OCI-LY7 (cell line): ENCODE results near the gene ATG2A. TPM values are rescaled to one million over a fixed set of nuclear protein-coding genes. Genes with fewer than 3 reads are reported as not detected.

Experiments
- BruUV-seq: library from RNA; stranded (reverse); fragments of 400-500 nt; replicated peaks from 2 replicates; lab custom pipeline; 2021; lab: Mats Ljungman, UMichigan
- CTCF ChIA-PET: fragments of 300-600 bp; sonication (Branson Sonifier 250); formaldehyde crosslinking; loops from one replicate; lab custom pipeline; 2022; ENCODE audit warnings: antibody characterized with exemption; ENCODE audit not compliant: unreplicated experiment; lab: Charles Lee
- POLR2A ChIA-PET: fragments of 300-600 bp; sonication (Branson Sonifier 250); formaldehyde crosslinking; loops from one replicate; lab custom pipeline; 2022; ENCODE audit warnings: antibody characterized with exemption; lab: Charles Lee
- DNase-seq: peaks from one replicate; pipeline ENCODE4 v3.0.0-alpha.2; 2015; ENCODE audit warnings: low spot score
- H2AFZ ChIP-seq: fragments of 200-600 bp; sonication (generic), shearing (Covaris generic); 2 replicates; pipeline ENCODE4 v1.6.1; 2014; ENCODE audit warnings: mild to moderate bottlenecking, antibody characterized with exemption, low read length, moderate library complexity
- H3K27ac ChIP-seq: fragments of 200-600 bp; sonication (generic); 2 replicates; pipeline ENCODE4 v1.5.1; 2014; ENCODE audit warnings: mixed run types, low read depth, mild to moderate bottlenecking, moderate library complexity, low read length, inconsistent platforms; ENCODE audit not compliant: poor library complexity, severe bottlenecking
- H3K36me3 ChIP-seq: fragments of 200-600 bp; sonication (generic); 2 replicates; pipeline ENCODE4 v1.6.1; 2014; ENCODE audit warnings: mild to moderate bottlenecking, antibody characterized with exemption, low read length, moderate library complexity, mixed read lengths; ENCODE audit not compliant: insufficient read depth
- H3K4me1 ChIP-seq: fragments of 200-600 bp; sonication (generic); 2 replicates; pipeline ENCODE4 v1.5.1; 2014; ENCODE audit warnings: mild to moderate bottlenecking, low read length; ENCODE audit not compliant: insufficient read depth, poor library complexity, severe bottlenecking
- H3K4me2 ChIP-seq: fragments of 200-600 bp; sonication (generic); 2 replicates; pipeline ENCODE4 v1.6.1; 2014; ENCODE audit warnings: mild to moderate bottlenecking, low read length
- H3K4me3 ChIP-seq: fragments of 200-600 bp; sonication (generic); 2 replicates; pipeline ENCODE4 v1.5.1; 2014; ENCODE audit warnings: mild to moderate bottlenecking, low read depth, low read length; ENCODE audit not compliant: poor library complexity, severe bottlenecking
- H3K79me2 ChIP-seq: fragments of 200-600 bp; sonication (generic); 2 replicates; pipeline ENCODE4 v1.6.1; 2016; ENCODE audit warnings: low read depth, mild to moderate bottlenecking, low read length, moderate library complexity, mixed read lengths; ENCODE audit not compliant: insufficient read depth
- H3K9me2 ChIP-seq: fragments of 200-600 bp; sonication (generic); 2 replicates; pipeline ENCODE4 v1.6.1; 2016; ENCODE audit warnings: mild to moderate bottlenecking, low read length, mixed read lengths; ENCODE audit not compliant: insufficient read depth
- H3K9me3 ChIP-seq: fragments of 200-600 bp; sonication (generic); 2 replicates; pipeline ENCODE4 v1.6.1; 2014; ENCODE audit warnings: mild to moderate bottlenecking, mixed run types, low read length, mixed read lengths
- H4K20me1 ChIP-seq: fragments of 200-600 bp; sonication (generic); 2 replicates; pipeline ENCODE4 v1.6.1; 2014; ENCODE audit warnings: mild to moderate bottlenecking, antibody characterized with exemption, low read length, moderate library complexity, mixed read lengths; ENCODE audit not compliant: insufficient read depth
- EZH2phosphoT487 ChIP-seq: fragments of 200-600 bp; sonication (generic); IDR thresholded peaks from 2 replicates; pipeline ENCODE4 v1.6.1; 2018; ENCODE audit warnings: low read depth, borderline replicate concordance, mild to moderate bottlenecking, mixed run types, antibody characterized with exemption, low read length, moderate library complexity, mixed read lengths
- intact Hi-C: fragments of 100-400 bp; cut with micrococcal nuclease; formaldehyde crosslinking; loops from one replicate; pipeline ENCODE4 v1.10.0; 2022; ENCODE audit not compliant: unreplicated experiment
- total RNA-seq, 2 experiments: library from RNA; depleted of rRNA in 1 of 2; stranded (reverse); fragments of >200 nt in 1 of 2; shearing (Covaris generic) in 1 of 2; gene quantifications; 2 replicates each; pipeline ENCODE4 v1.2.3, GENCODE V29; 2014 to 2022
- TF ChIP-seq, protein P1 (sequence below): fragments of 200-600 bp; sonication (generic); conservative IDR thresholded peaks from 2 replicates; pipeline ENCODE4 v1.5.1; 2014; ENCODE audit warnings: mild to moderate bottlenecking, antibody characterized with exemption, low read length, moderate library complexity, mixed read lengths

Gene ATG2A
- total RNA-seq, 2 experiments from 2014 or later, result 18.1 to 28.2 TPM

DNA sequence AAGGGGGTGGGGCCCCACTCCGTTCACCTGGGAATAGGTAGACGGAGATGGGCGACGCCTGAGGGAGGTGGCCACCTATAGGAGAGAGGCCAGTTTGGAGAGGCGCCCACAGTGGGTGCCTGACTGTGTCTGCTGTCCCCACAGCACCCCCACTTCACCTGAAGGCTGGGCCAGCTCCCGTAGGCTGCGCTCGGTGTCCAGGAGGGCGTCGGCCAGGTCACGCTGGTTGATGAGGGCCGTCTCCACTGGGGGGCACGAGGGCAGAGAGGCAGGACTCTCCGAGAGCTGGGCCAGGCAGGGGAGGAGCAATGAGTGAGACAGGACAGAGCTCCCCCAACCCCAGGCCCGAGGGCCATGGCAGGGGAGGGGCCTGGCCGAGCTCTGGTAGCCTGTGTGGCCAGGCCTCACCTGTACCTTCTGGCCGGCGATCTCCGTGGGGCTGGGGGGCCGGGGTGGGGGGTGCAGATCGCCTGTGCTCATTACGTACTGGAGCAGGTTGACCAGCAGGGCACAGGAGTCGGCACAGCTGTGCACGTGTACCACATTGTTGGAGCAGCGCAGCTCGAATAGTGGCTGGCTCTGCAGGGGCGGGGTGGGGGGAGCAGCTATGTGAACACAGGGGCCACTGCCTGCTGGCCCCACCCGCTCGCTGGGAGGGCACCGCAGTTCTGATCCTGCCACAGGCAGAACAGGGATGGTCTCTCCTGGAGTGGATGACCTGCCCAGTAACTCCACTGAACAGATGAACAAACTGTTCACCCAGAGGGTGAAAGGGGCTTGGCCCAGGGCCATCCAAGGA, 14.7 kb downstream of the ATG2A start:
- Histone ChIP-seq H3K4me3 (no peak overlapping the region), H3K9me2 (no peaks in the 10 kb centered on the region), H3K4me1 (peaks cover 7% of the 10 kb centered on the region), H3K27ac (no peak overlapping the region), H3K9me3 (no peaks in the 10 kb centered on the region), H3K36me3 (peaks cover 52% of the 10 kb centered on the region; the same call in 1 of the 2 replicates), H2AFZ (no peak overlapping the region), H4K20me1 (no peaks in the 10 kb centered on the region), H3K4me2 (no peak overlapping the region), H3K79me2 (no peaks in the 10 kb centered on the region)
- no peak for DNase-seq
- POLR2A ChIA-PET, result interaction anchor here (0.6 kb wide), 1 partner anchor 196 kb away, joined by 3 read pairs; no protein-coding TSS in a partner anchor
- no peak for TF ChIP-seq EZH2phosphoT487
- TF ChIP-seq, protein P1, sequence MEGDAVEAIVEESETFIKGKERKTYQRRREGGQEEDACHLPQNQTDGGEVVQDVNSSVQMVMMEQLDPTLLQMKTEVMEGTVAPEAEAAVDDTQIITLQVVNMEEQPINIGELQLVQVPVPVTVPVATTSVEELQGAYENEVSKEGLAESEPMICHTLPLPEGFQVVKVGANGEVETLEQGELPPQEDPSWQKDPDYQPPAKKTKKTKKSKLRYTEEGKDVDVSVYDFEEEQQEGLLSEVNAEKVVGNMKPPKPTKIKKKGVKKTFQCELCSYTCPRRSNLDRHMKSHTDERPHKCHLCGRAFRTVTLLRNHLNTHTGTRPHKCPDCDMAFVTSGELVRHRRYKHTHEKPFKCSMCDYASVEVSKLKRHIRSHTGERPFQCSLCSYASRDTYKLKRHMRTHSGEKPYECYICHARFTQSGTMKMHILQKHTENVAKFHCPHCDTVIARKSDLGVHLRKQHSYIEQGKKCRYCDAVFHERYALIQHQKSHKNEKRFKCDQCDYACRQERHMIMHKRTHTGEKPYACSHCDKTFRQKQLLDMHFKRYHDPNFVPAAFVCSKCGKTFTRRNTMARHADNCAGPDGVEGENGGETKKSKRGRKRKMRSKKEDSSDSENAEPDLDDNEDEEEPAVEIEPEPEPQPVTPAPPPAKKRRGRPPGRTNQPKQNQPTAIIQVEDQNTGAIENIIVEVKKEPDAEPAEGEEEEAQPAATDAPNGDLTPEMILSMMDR, result no peak
- CTCF ChIA-PET, result no interaction called here
- intact Hi-C loops, result no loop called here
- no TSS peak for BruUV-seq

DNA sequence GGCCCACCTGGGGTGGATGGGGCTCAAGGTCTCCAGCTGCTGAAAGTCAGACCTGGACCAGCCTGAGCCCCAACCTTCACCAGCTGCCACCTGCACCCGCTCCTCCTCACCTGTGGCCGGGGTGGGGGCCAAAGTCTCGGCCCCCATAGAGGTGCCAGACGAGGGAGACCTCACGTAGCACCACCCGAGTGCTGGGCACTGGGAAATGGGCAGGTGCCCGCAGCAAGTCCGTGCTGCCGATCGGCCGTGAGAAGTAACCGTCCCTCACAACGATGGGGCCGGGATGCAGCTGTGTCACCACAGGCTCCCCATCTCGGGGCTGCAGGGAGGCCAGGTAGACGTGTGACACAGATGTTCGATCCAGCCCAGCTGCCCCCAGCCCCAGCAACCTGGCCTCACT, 16.2 kb downstream of the ATG2A start:
- no peak for DNase-seq
- ChIA-PET POLR2A (no interaction called here), CTCF (no interaction called here)
- TF ChIP-seq, protein P1, result no peak
- no peak for TF ChIP-seq EZH2phosphoT487
- intact Hi-C loops, result no loop called here
- Histone ChIP-seq H3K4me1 (peaks cover 7% of the 10 kb centered on the region), H3K9me3 (no peaks in the 10 kb centered on the region), H4K20me1 (no peaks in the 10 kb centered on the region), H3K4me3 (no peak overlapping the region), H3K36me3 (peaks cover 37% of the 10 kb centered on the region; the same call in 1 of the 2 replicates), H2AFZ (no peak overlapping the region), H3K79me2 (no peaks in the 10 kb centered on the region), H3K27ac (no peak overlapping the region), H3K4me2 (no peak overlapping the region), H3K9me2 (no peaks in the 10 kb centered on the region)
- BruUV-seq, result no TSS peak

DNA sequence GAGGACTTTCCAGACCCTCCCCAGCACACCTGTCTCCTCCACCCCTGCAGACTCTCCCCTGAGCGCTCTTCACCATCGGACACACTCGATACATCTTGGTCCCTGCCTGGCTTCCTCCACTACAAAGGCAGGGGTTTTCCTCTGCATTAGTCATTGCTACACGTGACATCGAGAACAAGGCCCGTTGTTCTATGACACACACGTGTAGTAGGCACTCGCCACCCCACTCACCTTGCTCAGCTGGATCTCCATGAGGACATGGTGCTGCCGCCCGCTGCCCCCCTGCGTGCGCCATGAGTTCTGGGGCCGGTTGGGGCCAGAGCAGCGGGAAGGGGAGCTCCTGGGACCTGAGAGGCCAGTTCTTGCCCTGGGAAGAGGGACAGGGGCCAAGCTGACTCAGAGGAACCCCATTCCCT, 16.7 kb downstream of the ATG2A start:
- peaks cover 7% of the 10 kb centered on the region for H3K4me1 ChIP-seq
- H3K9me2 ChIP-seq, result no peaks in the 10 kb centered on the region
- no peaks in the 10 kb centered on the region for H3K9me3 ChIP-seq
- no peak overlapping the region for H3K27ac ChIP-seq
- ChIA-PET CTCF (no interaction called here), POLR2A (interaction anchor here (0.6 to 0.7 kb wide), 2 partner anchors 23 to 113 kb away, joined by 3 to 4 read pairs; no protein-coding TSS in a partner anchor)
- no peak for TF ChIP-seq EZH2phosphoT487
- TF ChIP-seq, protein P1, result no peak
- no TSS peak for BruUV-seq
- no peak overlapping the region for H2AFZ ChIP-seq
- intact Hi-C loops, result no loop called here
- no peak overlapping the region for H3K4me3 ChIP-seq
- no peak overlapping the region for H3K4me2 ChIP-seq
- no peak for DNase-seq
- peaks cover 32% of the 10 kb centered on the region; the same call in 1 of the 2 replicates for H3K36me3 ChIP-seq
- H4K20me1 ChIP-seq, result no peaks in the 10 kb centered on the region
- H3K79me2 ChIP-seq, result no peaks in the 10 kb centered on the region
